Vagina (tissue), 2 donors: ENCODE results near the gene CELA1.

Source experiments
- CTCF ChIP-seq, 3 experiments: fragments of 450-650 bp in 2 of 3; fragments of 200-600 bp in 1 of 3; sonication (generic) in 1 of 3; IDR thresholded peaks; one replicate each; pipeline ENCODE4 v1.5.1; 2017 to 2019; ENCODE audit warnings: antibody characterized with exemption in 3 of 3, mild to moderate bottlenecking in 2 of 3, moderate library complexity in 2 of 3
- POLR2AphosphoS5 ChIP-seq, 2 donors: sonication (generic); formaldehyde crosslinking; IDR thresholded peaks; one replicate each; pipeline ENCODE4 v1.9.0; 2017; ENCODE audit warnings: antibody characterized with exemption in 2 of 2, mild to moderate bottlenecking in 2 of 2, low read depth in 1 of 2; ENCODE audit not compliant: insufficient read depth in 1 of 2

- TF ChIP-seq CTCF (IDR thresholded peaks at IDR 0.05) (no peak), POLR2AphosphoS5 (IDR thresholded peaks at IDR 0.05; ENCODE audit: insufficient read depth in 1 of 2, low read depth in 1 of 2) (no peak)
Measured at GRCh38 chr12:51370667-51371066, 24.2 kb upstream of the CELA1 start.
